IPS-NIHi7 (cell line): ENCODE measurements around the gene PRKAR1B.
"Not testable (repeated sequence)": the region's sequence is repeated elsewhere in the genome, so short reads cannot be mapped to it uniquely, and the experiment has no call there.

Source experiments
- DNase-seq: peaks from one replicate; pipeline ENCODE4 v3.0.0; 2012; ENCODE audit warnings: mixed read lengths; ENCODE audit errors: extremely low spot score

The PRKAR1B gene

GRCh38 chr7:668139-668931, 58.7 kb downstream of the PRKAR1B start:
- no peak for DNase-seq

- DNase-seq, result no peak
These were observed 60.4 kb downstream of the PRKAR1B start for GRCh38 chr7:666454-667292.

- peak; percentile 69 for DNase-seq
These were observed 61.2 kb downstream of the PRKAR1B start for GRCh38 chr7:665736-666453.

- peak; percentile 50 for DNase-seq
These were observed 61.9 kb downstream of the PRKAR1B start for GRCh38 chr7:664997-665735.

GRCh38 chr7:664402-664775, 62.7 kb downstream of the PRKAR1B start:
- DNase-seq, result no peak

- DNase-seq, result no peak
These were observed 64.5 kb downstream of the PRKAR1B start for GRCh38 chr7:662576-662975.

- no peak for DNase-seq
These were observed 67.1 kb downstream of the PRKAR1B start for GRCh38 chr7:659996-660395.

- DNase-seq, result no peak
These were observed 67.7 kb downstream of the PRKAR1B start for GRCh38 chr7:659306-659847.

- DNase-seq, result no peak
These were observed 69.4 kb downstream of the PRKAR1B start for GRCh38 chr7:657565-658119.

- not testable (repeated sequence) for DNase-seq
These were observed 70.1 kb downstream of the PRKAR1B start for GRCh38 chr7:657010-657409.

GRCh38 chr7:655758-656157, 71.3 kb downstream of the PRKAR1B start:
- DNase-seq, result no peak

GRCh38 chr7:653829-654764, 73.0 kb downstream of the PRKAR1B start:
- DNase-seq, result no peak

- DNase-seq, result no peak
These were observed 74.2 kb downstream of the PRKAR1B start for GRCh38 chr7:652881-653280.

- not testable (repeated sequence) for DNase-seq
These were observed 74.9 kb downstream of the PRKAR1B start for GRCh38 chr7:652167-652566.

- DNase-seq, result no peak
These were observed 75.9 kb downstream of the PRKAR1B start for GRCh38 chr7:651032-651728.

- no peak for DNase-seq
These were observed 76.6 kb downstream of the PRKAR1B start for GRCh38 chr7:650339-651031.

GRCh38 chr7:646951-647350, 80.1 kb downstream of the PRKAR1B start:
- no peak for DNase-seq

- no peak for DNase-seq
These were observed 80.6 kb downstream of the PRKAR1B start for GRCh38 chr7:646487-646886.

GRCh38 chr7:645606-646005, 81.5 kb downstream of the PRKAR1B start:
- DNase-seq, result no peak
